Vagina (tissue), 2 donors: Measurements from ENCODE around the gene TMEM260.

Source experiments
- CTCF ChIP-seq, 3 experiments: fragments of 450-650 bp in 2 of 3; fragments of 200-600 bp in 1 of 3; sonication (generic) in 1 of 3; IDR thresholded peaks; one replicate each; pipeline ENCODE4 v1.5.1; 2017 to 2019; ENCODE audit warnings: antibody characterized with exemption in 3 of 3, mild to moderate bottlenecking in 2 of 3, moderate library complexity in 2 of 3
- POLR2A ChIP-seq, 2 donors: fragments of 450-650 bp; IDR thresholded peaks; one replicate each; pipeline ENCODE4 v1.6.1; 2017; ENCODE audit warnings: antibody characterized with exemption in 2 of 2, mild to moderate bottlenecking in 2 of 2, moderate library complexity in 2 of 2

GRCh38 chr14:56676042-56676441 lies 96.4 kb downstream of the TMEM260 start:
- TF ChIP-seq CTCF (IDR thresholded peaks at IDR 0.05) (no peak), POLR2A (IDR thresholded peaks at IDR 0.05) (no peak)
